HEK293 (cell line): Measurements from ENCODE around the gene DPYSL5.

Source experiments
- CTCF ChIA-PET: fragments of 350-600 bp; formaldehyde crosslinking; extraction: SDS; loops from one replicate; lab custom pipeline; 2021; ENCODE audit warnings: antibody characterized with exemption; lab: Yijun Ruan, JAX
- POLR2A ChIA-PET: fragments of 300-600 bp; formaldehyde crosslinking; extraction: SDS; loops from one replicate; lab custom pipeline; 2020; ENCODE audit warnings: antibody characterized with exemption, inconsistent platforms; lab: Yijun Ruan, JAX
- H3K27ac ChIP-seq: fragments of 200-500 bp; sonication (Bioruptor generic); 2 replicates; pipeline ENCODE4 v1.5.1; 2014; ENCODE audit warnings: low read depth, low read length, control low read depth, inconsistent platforms; ENCODE audit errors: extremely low read depth
- H3K36me3 ChIP-seq, 2 experiments: fragments of 200-500 bp in 1 of 2; sonication (Bioruptor generic) in 1 of 2; 1 replicate in 1 of 2; 2 replicates in 1 of 2; pipeline ENCODE4 v1.5.1; 2014 to 2017; ENCODE audit warnings: inconsistent platforms in 2 of 2, low read length in 2 of 2; ENCODE audit not compliant: control insufficient read depth in 2 of 2, insufficient read depth in 1 of 2
- H3K4me1 ChIP-seq: fragments of 200-500 bp; sonication (Bioruptor generic); 2 replicates; pipeline ENCODE4 v1.5.1; 2014; ENCODE audit warnings: mild to moderate bottlenecking, low read length, inconsistent platforms; ENCODE audit not compliant: control insufficient read depth, insufficient read depth
- H3K4me3 ChIP-seq: 2 replicates; pipeline ENCODE4 v1.5.1; 2011; ENCODE audit warnings: low read depth, mild to moderate bottlenecking, control low read depth, low read length, moderate library complexity
- H3K9me3 ChIP-seq: fragments of 200-500 bp; sonication (Bioruptor generic); 2 replicates; pipeline ENCODE4 v1.5.1; 2014; ENCODE audit warnings: low read depth, low read length, inconsistent platforms; ENCODE audit not compliant: control insufficient read depth, insufficient read depth
- EGR2 ChIP-seq: fragments of 450-650 bp; formaldehyde crosslinking; IDR thresholded peaks from 2 replicates; pipeline ENCODE4 v1.5.1; 2016; ENCODE audit warnings: low read depth, missing biosample characterization, missing genetic modification characterization
- GLI2 ChIP-seq: fragments of 450-650 bp; formaldehyde crosslinking; IDR thresholded peaks from 2 replicates; pipeline ENCODE4; 2017; ENCODE audit warnings: missing biosample characterization, missing genetic modification characterization, low read depth, borderline replicate concordance
- IKZF3 ChIP-seq: fragments of 450-650 bp; IDR thresholded peaks from 2 replicates; pipeline ENCODE4 v1.5.0; 2018; ENCODE audit warnings: missing biosample characterization, mild to moderate bottlenecking, missing genetic modification characterization, moderate library complexity
- MYNN ChIP-seq: fragments of 450-650 bp; formaldehyde crosslinking; IDR thresholded peaks from 2 replicates; pipeline ENCODE4 v1.5.1; 2016; ENCODE audit warnings: missing biosample characterization, missing genetic modification characterization, borderline replicate concordance
- REPIN1 ChIP-seq: fragments of 450-650 bp; formaldehyde crosslinking; IDR thresholded peaks from 2 replicates; pipeline ENCODE4 v1.5.1; 2017; ENCODE audit warnings: missing biosample characterization, missing genetic modification characterization, low read depth
- SP7 ChIP-seq: fragments of 450-650 bp; formaldehyde crosslinking; IDR thresholded peaks from 2 replicates; pipeline ENCODE4 v1.5.1; 2016; ENCODE audit warnings: missing biosample characterization, missing genetic modification characterization
- ZNF114 ChIP-seq: fragments of 450-650 bp; formaldehyde crosslinking; IDR thresholded peaks from 2 replicates; pipeline ENCODE4 v1.5.0; 2017; ENCODE audit warnings: missing biosample characterization, missing genetic modification characterization
- ZNF133 ChIP-seq: fragments of 450-650 bp; formaldehyde crosslinking; IDR thresholded peaks from 2 replicates; pipeline ENCODE4 v1.5.1; 2016; ENCODE audit warnings: missing biosample characterization, missing genetic modification characterization
- ZNF140 ChIP-seq: fragments of 450-650 bp; formaldehyde crosslinking; IDR thresholded peaks from 2 replicates; pipeline ENCODE4 v1.5.1; 2016; ENCODE audit warnings: missing biosample characterization, missing genetic modification characterization
- ZNF223 ChIP-seq: fragments of 450-650 bp; formaldehyde crosslinking; IDR thresholded peaks from 2 replicates; pipeline ENCODE4 v1.5.1; 2016; ENCODE audit warnings: missing biosample characterization, missing genetic modification characterization
- ZNF266 ChIP-seq: fragments of 450-650 bp; formaldehyde crosslinking; IDR thresholded peaks from 2 replicates; pipeline ENCODE4 v1.5.1; 2016; ENCODE audit warnings: missing biosample characterization, missing genetic modification characterization, low read depth
- ZNF391 ChIP-seq: fragments of 450-650 bp; formaldehyde crosslinking; IDR thresholded peaks from 2 replicates; pipeline ENCODE4 v1.5.1; 2016; ENCODE audit warnings: low read depth, missing biosample characterization, missing genetic modification characterization, borderline replicate concordance
- ZNF514 ChIP-seq: fragments of 450-650 bp; formaldehyde crosslinking; IDR thresholded peaks from 2 replicates; pipeline ENCODE4 v1.5.1; 2016; ENCODE audit warnings: missing biosample characterization, missing genetic modification characterization
- ZNF521 ChIP-seq: fragments of 450-650 bp; formaldehyde crosslinking; IDR thresholded peaks from 2 replicates; pipeline ENCODE4 v1.5.1; 2017; ENCODE audit warnings: missing biosample characterization, mild to moderate bottlenecking, missing genetic modification characterization
- ZSCAN30 ChIP-seq: fragments of 450-650 bp; IDR thresholded peaks from 2 replicates; pipeline ENCODE4 v1.5.1; 2018; ENCODE audit warnings: missing biosample characterization, mild to moderate bottlenecking, missing genetic modification characterization, moderate library complexity
- TF ChIP-seq, protein P1 (sequence below): fragments of 450-650 bp; formaldehyde crosslinking; IDR thresholded peaks from 2 replicates; pipeline ENCODE4 v1.5.1; 2016; ENCODE audit warnings: missing biosample characterization, missing genetic modification characterization
- TF ChIP-seq, protein P2 (sequence below): fragments of 450-650 bp; formaldehyde crosslinking; optimal IDR thresholded peaks from 2 replicates; pipeline ENCODE3; 2016; ENCODE audit warnings: missing biosample characterization, mild to moderate bottlenecking, missing genetic modification characterization
- TF ChIP-seq, protein P3 (sequence below): IDR thresholded peaks from 2 replicates; pipeline ENCODE4 v1.6.1; 2011; ENCODE audit warnings: mild to moderate bottlenecking, low read depth, low read length, borderline replicate concordance
- TF ChIP-seq, protein P4 (sequence below): fragments of 450-650 bp; formaldehyde crosslinking; IDR thresholded peaks from 2 replicates; pipeline ENCODE4 v1.5.1; 2016; ENCODE audit warnings: missing biosample characterization, missing genetic modification characterization

The DPYSL5 gene

DNA sequence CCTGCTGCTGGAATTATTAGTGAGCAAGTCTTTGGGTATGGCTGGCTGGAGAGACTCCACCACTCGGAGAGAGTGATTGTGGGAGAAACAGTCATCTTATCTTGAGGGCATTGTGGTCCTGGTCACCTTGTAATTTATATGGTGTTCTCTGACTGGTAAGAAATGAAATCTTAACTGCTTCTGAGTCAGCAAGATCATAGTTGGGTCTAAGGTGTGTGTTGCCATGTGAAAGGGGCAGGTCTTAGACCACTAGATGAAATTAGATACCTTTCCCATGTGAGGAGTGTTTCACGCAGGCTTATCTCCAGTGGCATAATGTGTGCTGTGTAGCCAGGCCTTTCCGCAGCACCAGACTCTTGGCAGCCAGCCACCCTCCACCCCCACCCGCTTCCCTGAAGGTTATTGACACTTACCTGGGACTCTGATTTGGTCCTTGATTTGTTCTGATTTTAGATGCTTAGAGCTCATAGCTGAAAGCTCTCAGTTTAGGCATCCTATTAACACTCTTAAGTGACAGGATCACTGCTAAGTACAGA, 130.2 kb downstream of the DPYSL5 start (continued):
- peak; percentile 66 for TF ChIP-seq SP7 (tag by site-specific recombination)
- TF ChIP-seq REPIN1 (tag by site-specific recombination), result no peak
- TF ChIP-seq ZNF266 (tag by site-specific recombination), result no peak

DNA sequence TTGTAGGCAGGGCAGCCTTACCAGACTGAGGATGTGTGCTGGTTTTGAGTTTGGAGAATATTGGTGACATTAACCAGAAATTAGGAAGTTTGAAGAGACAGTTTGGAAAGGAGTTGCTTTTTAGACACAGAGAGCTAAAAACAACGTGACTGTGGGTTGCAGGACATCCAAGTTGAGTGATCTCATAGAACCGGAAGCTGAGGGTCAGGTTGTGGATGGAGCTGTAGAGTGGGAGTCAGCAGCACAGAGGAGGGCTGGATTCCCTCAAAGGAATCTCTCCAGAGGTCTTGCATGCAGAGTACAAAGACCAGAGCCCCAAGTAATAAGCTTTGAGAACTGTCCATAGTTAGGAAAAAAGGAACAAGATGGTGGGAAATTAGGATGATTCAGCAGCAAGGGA, 131.8 kb downstream of the DPYSL5 start:
- TF ChIP-seq, protein P1, sequence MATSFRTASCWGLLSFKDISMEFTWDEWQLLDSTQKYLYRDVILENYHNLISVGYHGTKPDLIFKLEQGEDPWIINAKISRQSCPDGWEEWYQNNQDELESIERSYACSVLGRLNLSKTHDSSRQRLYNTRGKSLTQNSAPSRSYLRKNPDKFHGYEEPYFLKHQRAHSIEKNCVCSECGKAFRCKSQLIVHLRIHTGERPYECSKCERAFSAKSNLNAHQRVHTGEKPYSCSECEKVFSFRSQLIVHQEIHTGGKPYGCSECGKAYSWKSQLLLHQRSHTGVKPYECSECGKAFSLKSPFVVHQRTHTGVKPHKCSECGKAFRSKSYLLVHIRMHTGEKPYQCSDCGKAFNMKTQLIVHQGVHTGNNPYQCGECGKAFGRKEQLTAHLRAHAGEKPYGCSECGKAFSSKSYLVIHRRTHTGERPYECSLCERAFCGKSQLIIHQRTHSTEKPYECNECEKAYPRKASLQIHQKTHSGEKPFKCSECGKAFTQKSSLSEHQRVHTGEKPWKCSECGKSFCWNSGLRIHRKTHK (tag by site-specific recombination), result no peak
- TF ChIP-seq ZNF133 (tag by site-specific recombination), result no peak
- no peak for TF ChIP-seq EGR2
- TF ChIP-seq, all 188 proteins: peak for 0
- ChIA-PET CTCF (no interaction called here), POLR2A (no interaction called here)

DNA sequence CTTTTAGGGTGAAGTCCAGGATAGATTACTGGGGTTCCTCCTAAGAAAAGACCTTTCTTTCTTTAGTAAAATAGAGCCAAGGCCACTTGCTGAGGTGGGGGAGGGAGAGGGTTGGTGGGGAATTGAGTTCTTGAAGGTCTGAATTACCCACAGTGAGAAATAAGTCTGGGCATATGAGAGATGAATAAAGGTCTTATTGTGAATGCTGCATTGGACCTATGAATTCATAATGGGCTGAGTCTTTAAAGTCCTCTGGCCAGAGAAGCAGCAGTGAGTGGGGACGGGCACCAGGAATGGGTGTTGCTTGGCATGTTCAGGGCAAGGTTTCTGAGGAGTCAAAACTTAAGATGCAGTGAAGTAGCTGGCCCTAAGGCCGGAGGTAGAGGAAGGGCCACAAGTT, 133.0 kb downstream of the DPYSL5 start:
- CTCF ChIA-PET, result interaction anchor here (3.5 kb wide), 1 partner anchor 12 kb away, joined by 11 read pairs; no protein-coding TSS in a partner anchor

More for the DNA sequence above, 131.8 kb downstream of the DPYSL5 start:
- no peak overlapping the region for H3K27ac ChIP-seq
- H3K36me3 ChIP-seq, result no peaks in the 10 kb centered on the region
- no peaks in the 10 kb centered on the region for H3K9me3 ChIP-seq
- peaks cover 5% of the 10 kb centered on the region; the same call in 1 of the 2 replicates for H3K4me1 ChIP-seq
- no peak overlapping the region for H3K4me3 ChIP-seq

More for the DNA sequence above, 133.0 kb downstream of the DPYSL5 start:
- H3K36me3 ChIP-seq, result no peaks in the 10 kb centered on the region
- TF ChIP-seq ZNF391, result no peak
- no peak for TF ChIP-seq IKZF3 (tag by site-specific recombination)
- TF ChIP-seq MYNN, result no peak
- TF ChIP-seq ZSCAN30 (tag by site-specific recombination), result no peak
- TF ChIP-seq ZNF521, result no peak
- TF ChIP-seq ZNF140, result no peak
- TF ChIP-seq ZNF223 (tag by site-specific recombination), result no peak
- TF ChIP-seq, protein P2, sequence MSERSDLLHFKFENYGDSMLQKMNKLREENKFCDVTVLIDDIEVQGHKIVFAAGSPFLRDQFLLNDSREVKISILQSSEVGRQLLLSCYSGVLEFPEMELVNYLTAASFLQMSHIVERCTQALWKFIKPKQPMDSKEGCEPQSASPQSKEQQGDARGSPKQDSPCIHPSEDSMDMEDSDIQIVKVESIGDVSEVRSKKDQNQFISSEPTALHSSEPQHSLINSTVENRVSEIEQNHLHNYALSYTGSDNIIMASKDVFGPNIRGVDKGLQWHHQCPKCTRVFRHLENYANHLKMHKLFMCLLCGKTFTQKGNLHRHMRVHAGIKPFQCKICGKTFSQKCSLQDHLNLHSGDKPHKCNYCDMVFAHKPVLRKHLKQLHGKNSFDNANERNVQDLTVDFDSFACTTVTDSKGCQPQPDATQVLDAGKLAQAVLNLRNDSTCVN (tag by site-specific recombination), result no peak
- TF ChIP-seq GLI2 (tag by site-specific recombination), result no peak
- TF ChIP-seq, protein P3, sequence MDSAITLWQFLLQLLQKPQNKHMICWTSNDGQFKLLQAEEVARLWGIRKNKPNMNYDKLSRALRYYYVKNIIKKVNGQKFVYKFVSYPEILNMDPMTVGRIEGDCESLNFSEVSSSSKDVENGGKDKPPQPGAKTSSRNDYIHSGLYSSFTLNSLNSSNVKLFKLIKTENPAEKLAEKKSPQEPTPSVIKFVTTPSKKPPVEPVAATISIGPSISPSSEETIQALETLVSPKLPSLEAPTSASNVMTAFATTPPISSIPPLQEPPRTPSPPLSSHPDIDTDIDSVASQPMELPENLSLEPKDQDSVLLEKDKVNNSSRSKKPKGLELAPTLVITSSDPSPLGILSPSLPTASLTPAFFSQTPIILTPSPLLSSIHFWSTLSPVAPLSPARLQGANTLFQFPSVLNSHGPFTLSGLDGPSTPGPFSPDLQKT, result no peak
- TF ChIP-seq ZNF114 (tag by site-specific recombination), result no peak
- TF ChIP-seq, protein P4, sequence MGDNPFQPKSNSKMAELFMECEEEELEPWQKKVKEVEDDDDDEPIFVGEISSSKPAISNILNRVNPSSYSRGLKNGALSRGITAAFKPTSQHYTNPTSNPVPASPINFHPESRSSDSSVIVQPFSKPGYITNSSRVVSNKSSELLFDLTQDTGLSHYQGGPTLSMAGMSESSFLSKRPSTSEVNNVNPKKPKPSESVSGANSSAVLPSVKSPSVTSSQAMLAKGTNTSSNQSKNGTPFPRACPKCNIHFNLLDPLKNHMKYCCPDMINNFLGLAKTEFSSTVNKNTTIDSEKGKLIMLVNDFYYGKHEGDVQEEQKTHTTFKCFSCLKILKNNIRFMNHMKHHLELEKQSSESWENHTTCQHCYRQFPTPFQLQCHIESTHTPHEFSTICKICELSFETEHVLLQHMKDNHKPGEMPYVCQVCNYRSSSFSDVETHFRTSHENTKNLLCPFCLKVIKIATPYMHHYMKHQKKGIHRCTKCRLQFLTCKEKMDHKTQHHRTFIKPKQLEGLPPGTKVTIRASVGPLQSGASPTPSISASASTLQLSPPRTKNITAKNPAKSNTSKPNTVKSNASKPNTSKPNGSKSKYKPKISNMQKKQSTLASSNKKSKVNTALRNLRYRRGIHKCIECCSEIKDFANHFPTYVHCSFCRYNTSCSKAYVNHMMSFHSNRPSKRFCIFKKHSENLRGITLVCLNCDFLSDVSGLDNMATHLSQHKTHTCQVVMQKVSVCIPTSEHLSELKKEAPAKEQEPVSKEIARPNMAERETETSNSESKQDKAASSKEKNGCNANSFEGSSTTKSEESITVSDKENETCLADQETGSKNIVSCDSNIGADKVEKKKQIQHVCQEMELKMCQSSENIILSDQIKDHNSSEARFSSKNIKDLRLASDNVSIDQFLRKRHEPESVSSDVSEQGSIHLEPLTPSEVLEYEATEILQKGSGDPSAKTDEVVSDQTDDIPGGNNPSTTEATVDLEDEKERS (tag by site-specific recombination), result no peak
- no peak for TF ChIP-seq ZNF514 (tag by site-specific recombination)
- no peak overlapping the region for H3K4me3 ChIP-seq
- no peak overlapping the region for H3K27ac ChIP-seq
- H3K9me3 ChIP-seq, result no peaks in the 10 kb centered on the region
- POLR2A ChIA-PET, result no interaction called here
- H3K4me1 ChIP-seq, result peaks cover 5% of the 10 kb centered on the region; the same call in 1 of the 2 replicates
